ENCODE measurements around the gene KCTD16.

The KCTD16 gene

GRCh38 chr5:144328980-144329379 lies 158.3 kb downstream of the KCTD16 start:
- FAIRE-seq = no peak
- DNase-seq (ENCODE audit: insufficient read length, low spot score) = no peak

GRCh38 chr5:144329681-144330080 lies 159.0 kb downstream of the KCTD16 start:
- DNase-seq (ENCODE audit: insufficient read length, low spot score) = no peak
- no peak for FAIRE-seq

- DNase-seq (ENCODE audit: insufficient read length, low spot score) = no peak
- FAIRE-seq = no peak
These were observed 160.7 kb downstream of the KCTD16 start for GRCh38 chr5:144331361-144331760.

- DNase-seq (ENCODE audit: insufficient read length, low spot score) (no peak), FAIRE-seq (no peak)
These were observed 161.6 kb downstream of the KCTD16 start for GRCh38 chr5:144332265-144332664.

- DNase-seq (ENCODE audit: insufficient read length, low spot score) (no peak), FAIRE-seq (no peak)
These were observed 162.8 kb downstream of the KCTD16 start for GRCh38 chr5:144333336-144333920.

GRCh38 chr5:144335561-144335960 lies 164.9 kb downstream of the KCTD16 start:
- FAIRE-seq = no peak
- DNase-seq (ENCODE audit: insufficient read length, low spot score) = no peak

- DNase-seq (ENCODE audit: insufficient read length, low spot score) (no peak), FAIRE-seq (no peak)
These were observed 165.7 kb downstream of the KCTD16 start for GRCh38 chr5:144336191-144336961.

GRCh38 chr5:144352330-144352729 lies 181.7 kb downstream of the KCTD16 start:
- no peak for FAIRE-seq
- no peak for DNase-seq (ENCODE audit: insufficient read length, low spot score)

GRCh38 chr5:144352732-144353317 lies 182.2 kb downstream of the KCTD16 start:
- no peak for FAIRE-seq
- DNase-seq (ENCODE audit: insufficient read length, low spot score) = no peak

GRCh38 chr5:144356489-144356888 lies 185.8 kb downstream of the KCTD16 start:
- DNase-seq (ENCODE audit: insufficient read length, low spot score) (no peak), FAIRE-seq (no peak)

- FAIRE-seq (no peak), DNase-seq (ENCODE audit: insufficient read length, low spot score) (no peak)
These were observed 190.7 kb downstream of the KCTD16 start for GRCh38 chr5:144361406-144361805.

- FAIRE-seq (no peak), DNase-seq (ENCODE audit: insufficient read length, low spot score) (no peak)
These were observed 195.2 kb downstream of the KCTD16 start for GRCh38 chr5:144365885-144366284.

GRCh38 chr5:144367991-144368390 lies 197.3 kb downstream of the KCTD16 start:
- no peak for DNase-seq (ENCODE audit: insufficient read length, low spot score)
- no peak for FAIRE-seq

- FAIRE-seq = no peak
- DNase-seq (ENCODE audit: insufficient read length, low spot score) = no peak
These were observed 197.9 kb downstream of the KCTD16 start for GRCh38 chr5:144368556-144368955.

- DNase-seq (ENCODE audit: insufficient read length, low spot score) (no peak), FAIRE-seq (no peak)
These were observed 198.3 kb downstream of the KCTD16 start for GRCh38 chr5:144369006-144369405.

- DNase-seq (ENCODE audit: insufficient read length, low spot score) (no peak), FAIRE-seq (no peak)
These were observed 199.6 kb downstream of the KCTD16 start for GRCh38 chr5:144370273-144370672.

GRCh38 chr5:144374637-144375036 lies 204.0 kb downstream of the KCTD16 start:
- DNase-seq (ENCODE audit: insufficient read length, low spot score) = no peak
- no peak for FAIRE-seq

GRCh38 chr5:144377207-144377606 lies 206.5 kb downstream of the KCTD16 start:
- FAIRE-seq (no peak), DNase-seq (ENCODE audit: insufficient read length, low spot score) (no peak)

- FAIRE-seq (no peak), DNase-seq (ENCODE audit: insufficient read length, low spot score) (no peak)
These were observed 208.0 kb downstream of the KCTD16 start for GRCh38 chr5:144378681-144379080.

- FAIRE-seq (no peak), DNase-seq (ENCODE audit: insufficient read length, low spot score) (no peak)
These were observed 214.9 kb downstream of the KCTD16 start for GRCh38 chr5:144385597-144385996.

- FAIRE-seq = no peak
- no peak for DNase-seq (ENCODE audit: insufficient read length, low spot score)
These were observed 215.6 kb downstream of the KCTD16 start for GRCh38 chr5:144386315-144386714.

GRCh38 chr5:144390133-144390532 lies 219.5 kb downstream of the KCTD16 start:
- FAIRE-seq = no peak
- DNase-seq (ENCODE audit: insufficient read length, low spot score) = peak; percentile 1
